NCI-H2196 (cell line): ENCODE measurements around the gene CLNK.
"Not testable (repeated sequence)": the region's sequence is repeated elsewhere in the genome, so short reads cannot be mapped to it uniquely, and the experiment has no call there.

Experiments used
- DNase-seq: peaks from one replicate; lab custom pipeline; 2025; ENCODE audit not compliant: unreplicated experiment; lab: John Stamatoyannopoulos, UW

Gene CLNK

DNA sequence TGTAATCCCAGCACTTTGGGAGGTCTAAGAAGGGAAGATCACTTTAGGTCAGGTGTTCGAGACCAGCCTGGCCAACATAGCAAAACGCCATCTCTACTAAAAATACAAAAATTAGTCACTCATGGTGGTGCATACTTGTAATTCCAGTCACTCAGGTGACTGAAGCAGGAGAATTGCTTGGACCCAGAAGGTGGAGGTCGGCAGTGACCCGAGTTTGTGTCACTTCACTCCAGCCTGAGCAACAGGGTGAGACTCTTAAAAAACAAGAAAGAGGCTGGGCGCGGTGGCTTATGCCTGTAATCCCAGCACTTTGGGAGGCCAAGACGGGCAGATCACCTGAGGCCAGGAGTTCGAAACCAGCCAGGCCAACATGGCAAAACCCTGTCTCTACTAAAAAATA is 69.6 kb downstream of the CLNK start:
- not testable (repeated sequence) for DNase-seq

DNA sequence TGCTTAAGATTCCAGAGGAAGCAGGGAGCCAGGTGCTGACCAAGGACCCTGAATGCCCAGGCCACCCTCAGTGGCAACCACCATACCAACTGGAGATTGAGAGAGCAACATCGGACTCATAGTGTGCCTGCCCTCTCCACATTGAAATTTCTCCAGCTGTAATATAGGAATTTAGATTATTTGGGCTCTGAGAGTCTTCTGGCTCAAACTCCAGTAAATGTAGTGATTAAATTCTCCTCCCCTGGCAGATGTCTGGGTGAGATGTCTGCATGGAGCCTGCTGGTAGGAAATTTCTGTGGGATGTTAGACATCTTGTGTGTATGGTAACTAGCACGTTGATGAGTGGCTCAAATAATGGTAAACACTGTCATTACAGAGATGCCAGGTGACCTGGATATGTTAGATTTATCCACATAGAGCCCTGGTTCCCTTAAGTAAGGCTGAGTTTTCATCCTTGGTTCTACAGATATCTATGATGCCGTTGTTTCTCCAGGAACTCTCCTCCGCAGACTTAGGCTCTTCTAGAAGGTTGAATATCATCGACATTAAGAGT is 70.6 kb downstream of the CLNK start:
- DNase-seq: no peak

DNA sequence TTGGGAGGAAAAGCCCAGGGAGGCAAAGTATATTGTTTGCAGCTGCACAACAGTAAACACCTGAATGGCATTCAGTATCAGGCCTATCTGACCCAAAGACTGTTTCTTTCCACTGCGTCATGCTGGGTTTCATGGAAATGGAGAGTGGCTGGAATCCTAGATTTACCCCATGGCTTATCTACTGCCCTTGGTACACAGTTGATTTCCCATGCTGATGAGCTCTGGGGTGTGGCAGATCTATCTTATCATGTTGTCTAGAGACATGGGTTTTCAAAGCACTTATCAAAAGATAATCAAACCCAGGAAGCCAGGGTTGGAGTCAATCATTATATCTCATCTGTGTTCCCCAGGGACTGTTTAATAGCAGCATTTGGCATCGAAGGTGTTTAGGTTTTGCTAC is 72.1 kb downstream of the CLNK start:
- DNase-seq: no peak

DNA sequence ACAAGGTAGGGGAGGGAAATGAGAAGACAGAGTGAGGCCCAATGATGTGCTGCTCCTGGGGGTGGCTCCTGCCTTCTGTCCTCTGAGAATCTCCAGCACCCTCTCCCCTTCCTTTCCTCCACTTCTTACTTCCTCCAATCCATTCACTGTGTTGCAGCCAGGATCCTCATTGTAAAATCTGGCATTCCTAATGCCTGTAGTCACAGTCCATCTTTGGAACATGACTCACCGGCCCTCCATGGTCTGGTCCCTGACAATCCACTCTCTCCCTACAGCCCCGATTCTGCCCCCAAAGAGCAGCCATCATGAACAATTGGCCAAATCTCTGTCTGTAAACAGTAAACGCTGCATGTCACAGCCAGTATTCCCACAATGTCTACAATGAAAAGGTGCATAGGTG is 72.9 kb downstream of the CLNK start:
- no peak for DNase-seq

DNA sequence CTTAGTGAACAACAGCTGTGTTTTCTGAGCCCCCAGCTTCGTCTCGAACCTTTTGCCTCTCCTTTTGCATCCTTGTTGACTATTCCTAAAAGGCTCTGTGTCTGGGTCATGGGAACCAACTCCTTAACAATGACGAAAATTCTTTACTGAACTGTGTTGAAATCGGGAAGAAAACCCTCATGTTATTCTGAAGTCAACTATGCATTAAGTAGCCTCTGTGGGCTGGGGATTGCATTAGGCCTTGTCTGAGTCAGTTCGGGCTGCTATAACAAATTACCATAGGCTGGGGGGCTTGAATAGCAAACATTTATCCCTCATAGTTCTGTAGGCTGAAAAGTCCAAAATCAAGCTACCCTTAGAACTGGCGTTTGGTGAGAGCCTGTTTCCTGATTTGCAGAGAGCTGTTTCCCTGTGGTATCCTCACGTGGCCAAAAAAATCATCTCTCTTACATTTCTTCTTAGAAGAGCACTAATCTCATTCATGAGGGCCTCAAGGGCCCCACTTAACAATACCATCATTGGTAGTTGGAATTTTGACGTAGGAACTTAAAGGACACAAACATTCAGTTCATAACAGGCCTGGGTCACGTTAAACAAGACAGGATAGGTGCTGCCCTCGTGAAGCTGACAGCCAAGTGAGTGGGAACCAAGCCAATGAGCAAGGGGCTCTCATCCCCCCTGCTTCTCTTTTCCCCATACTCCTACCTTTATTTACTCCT is 75.9 kb downstream of the CLNK start:
- DNase-seq: no peak

DNA sequence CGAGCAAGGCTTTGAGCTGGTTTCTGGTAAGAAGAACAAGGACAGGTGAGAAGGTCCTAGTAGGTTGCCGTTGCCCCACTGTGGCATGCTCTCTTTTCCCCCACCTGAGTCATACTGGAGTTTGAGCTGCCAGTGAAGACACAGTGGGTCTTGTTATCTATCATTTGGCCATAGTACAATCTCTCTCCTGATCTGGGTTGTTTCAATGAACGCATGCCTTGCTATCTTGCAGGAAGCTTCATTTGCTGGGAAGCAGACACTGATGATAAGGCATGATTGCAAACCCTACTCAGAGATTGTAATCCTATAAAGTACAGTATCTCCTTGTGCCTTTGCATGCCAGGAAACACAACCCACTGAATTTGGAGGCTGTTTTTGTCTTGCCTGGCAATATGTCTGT is 77.4 kb downstream of the CLNK start:
- DNase-seq: no peak

DNA sequence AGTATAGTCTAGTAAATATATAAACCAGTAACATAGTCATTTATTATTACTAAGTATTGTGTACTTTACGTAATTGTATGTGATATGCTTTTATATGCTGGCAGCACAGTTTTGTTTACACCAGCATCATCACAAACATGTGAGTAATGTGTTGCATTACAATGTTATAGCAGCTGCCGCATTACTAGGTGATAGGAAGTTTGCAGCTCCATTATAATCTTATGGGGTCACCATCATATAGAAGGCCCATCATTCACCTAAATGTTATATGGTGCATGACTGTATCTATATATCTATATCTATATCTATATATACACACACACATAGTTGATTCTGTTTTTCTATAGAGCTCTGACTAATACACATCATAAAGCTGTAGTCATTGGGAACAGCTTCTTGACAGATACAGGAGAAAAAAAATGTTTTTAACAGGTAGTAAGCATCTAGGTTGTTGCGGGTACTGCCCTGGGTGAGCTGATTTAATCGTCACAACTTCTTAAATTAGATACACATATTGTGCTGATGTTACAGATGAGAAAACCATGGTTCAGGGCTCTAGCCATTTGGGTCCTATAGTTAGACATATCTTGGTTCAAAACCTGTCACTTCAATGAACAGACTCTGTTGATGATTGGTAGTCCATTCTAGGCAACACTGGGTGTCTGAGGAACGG is 77.9 kb downstream of the CLNK start:
- DNase-seq: no peak

DNA sequence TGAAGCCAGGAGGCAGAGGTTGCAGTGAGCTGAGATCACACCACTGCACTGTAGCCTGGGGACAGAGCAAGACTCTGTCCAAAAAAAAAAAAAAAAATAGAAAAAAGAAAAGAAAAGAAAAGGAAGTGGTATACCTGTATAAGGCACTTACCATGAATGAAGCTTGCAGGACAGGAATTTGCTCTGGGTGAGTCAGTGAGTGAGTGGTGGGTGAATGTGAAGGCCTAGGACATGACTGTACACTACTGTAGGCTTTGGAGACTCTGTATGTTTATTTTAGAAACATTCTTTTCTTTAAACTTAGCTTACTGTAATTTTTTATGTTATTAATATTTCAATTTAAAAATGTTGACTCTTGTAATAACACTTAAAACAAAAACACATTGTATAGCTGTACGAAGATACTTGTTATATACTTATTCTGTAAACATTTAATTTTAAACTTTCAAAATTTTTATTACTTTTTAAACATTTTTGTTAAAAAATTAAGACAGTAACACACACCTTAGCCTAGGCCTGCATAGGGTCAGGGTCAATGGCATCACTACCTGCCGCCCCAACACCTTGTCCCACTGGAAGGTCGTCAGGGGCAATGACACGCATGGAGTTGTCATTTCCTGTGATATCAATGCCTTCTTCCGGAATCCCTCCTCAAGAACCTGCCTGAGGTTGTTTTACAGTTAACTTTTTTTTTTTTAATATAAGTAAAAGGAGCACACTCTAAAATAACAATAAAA is 78.7 kb downstream of the CLNK start:
- DNase-seq: no peak

DNA sequence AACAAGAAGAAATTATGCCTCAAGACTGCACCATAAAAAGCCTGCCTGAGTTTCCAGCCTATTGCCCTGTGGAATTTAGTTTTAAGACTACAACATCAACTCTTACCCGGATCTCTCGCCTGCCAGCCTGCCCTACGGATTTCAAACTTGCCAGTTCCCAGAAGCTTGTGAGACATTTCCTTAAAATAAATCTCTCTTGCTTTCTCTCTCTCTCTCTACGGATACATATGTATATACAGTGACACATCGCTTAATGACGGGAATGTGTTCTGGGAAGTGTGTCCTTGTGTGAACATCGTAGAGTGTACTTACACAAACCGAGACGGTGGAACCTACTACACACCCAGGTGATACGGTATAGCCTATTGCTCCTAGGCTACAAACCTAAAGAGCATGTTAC is 79.5 kb downstream of the CLNK start:
- no peak for DNase-seq

DNA sequence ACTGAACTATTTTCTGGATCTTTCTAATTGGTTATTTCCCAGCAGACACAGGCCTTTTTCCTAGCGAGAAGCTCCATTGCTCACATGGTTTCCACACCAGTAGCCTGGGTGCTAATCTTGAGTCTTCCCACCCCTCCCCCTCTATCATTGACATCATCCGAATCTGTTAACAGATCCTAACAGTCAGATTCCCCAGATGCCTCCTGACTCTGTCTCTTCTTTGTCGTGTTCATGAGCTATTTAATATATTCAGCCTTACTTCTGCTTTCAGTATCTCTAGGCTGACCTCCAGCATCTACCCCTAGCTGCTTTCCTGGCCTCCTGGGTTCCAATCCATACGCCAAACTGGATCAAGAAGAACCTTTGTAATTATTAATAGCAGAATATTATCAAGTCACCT is 85.0 kb downstream of the CLNK start:
- no peak for DNase-seq

DNA sequence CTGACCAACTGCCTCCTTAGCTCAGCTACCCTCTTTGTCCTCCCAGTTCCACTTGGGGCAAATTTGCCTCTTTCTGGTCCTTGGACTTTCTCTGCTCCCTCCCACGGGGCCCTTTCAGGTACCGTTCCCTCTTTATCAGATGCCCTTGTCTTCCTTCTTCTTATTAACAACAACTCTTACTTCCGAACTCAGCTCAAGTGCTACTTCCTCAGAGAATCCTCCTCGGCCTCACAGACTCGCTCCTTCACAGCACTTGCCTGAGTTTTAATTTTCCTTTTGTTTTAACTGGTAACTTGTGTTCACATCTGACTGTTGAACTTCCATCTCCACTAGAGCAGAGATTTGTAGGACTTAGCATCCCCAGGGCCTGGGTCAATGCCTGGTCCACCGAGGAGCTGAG is 85.7 kb downstream of the CLNK start:
- DNase-seq: no peak

DNA sequence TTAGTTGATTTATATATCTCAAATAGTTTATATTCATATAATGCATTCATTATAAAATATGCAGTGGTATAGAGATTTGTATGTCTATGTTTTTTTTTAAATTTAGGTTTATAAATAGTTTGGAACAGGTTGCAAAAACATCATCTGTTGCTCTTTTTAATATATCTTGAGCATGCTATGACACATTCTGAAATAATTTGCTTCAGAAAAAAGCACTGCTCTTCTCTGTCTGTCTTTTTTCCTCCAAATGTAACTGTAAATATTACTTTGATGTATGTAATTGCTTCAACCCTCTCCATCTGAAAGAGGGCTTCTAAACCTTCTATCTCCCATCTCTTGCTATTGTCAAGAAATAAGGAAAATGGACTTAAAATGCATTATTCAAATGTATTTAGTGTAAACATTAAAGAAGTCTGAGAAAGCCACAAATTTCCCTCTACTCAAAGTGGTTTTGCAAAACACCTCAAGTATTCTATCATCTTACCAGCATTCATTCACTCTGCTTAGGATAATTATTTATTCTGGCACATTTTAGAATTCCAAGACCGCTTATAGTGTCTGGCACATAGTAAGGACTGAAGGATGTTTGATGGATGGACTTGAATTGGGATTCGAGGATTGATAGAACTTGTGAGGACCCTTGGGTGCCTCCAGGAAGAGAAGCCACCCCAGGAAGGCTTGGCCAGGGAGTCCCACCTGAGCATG is 87.8 kb downstream of the CLNK start:
- no peak for DNase-seq

DNA sequence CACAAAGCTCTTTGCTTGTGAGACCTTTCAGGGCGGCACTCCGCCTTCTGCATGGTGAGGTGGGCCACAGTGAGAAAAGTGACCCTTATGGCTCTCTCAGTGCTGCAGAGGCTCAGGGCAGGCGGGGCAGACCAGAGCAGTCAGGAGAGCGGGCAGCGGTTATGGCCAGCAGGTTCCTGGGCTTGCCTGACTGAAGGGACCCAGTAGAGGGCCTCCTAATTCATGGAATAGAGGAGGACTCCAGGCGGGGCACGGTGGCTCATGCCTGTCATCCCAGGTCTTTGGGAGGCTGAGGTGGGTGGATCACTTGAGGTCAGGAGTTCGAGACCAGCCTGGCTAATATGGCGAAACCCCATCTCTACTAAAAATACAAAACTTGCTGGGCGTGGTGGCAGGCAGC is 91.4 kb downstream of the CLNK start:
- no peak for DNase-seq

DNA sequence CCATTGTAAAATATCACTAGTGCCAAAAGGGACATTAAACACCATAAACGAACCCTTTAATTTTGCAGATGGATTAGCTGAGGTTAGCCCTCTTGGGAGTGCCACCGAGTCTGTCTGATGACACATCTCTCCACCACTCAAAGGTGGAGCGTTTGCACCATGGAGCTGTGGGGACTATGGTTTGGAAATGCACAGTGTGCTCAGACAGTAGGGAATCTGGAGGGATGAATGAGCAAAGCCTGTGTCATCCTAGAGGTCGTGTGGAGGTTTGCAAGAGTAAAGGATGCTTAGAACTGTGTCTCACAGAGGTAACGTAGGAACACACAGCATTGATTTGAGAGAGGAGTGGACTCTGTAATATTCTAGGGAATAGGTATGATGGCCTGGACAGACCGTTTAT is 93.7 kb downstream of the CLNK start:
- DNase-seq: no peak

DNA sequence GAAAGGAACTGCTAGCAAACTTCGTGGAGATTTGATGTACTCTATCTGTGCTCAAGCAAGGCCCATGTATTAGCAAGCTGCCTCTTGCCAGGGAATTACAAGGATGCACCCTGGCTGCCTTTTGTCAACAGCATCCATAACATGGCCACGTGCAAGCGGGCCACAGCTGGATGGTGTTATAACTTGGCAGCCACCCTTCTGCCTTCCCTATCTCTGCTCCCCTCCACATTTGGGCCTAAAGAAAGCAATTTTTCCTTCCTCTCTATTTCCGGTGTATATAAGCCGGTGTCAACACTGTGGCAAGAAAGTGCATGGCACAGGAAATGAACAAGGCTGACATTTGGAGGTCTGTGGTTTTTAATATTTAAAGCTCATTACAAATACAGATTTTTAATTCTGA is 94.8 kb downstream of the CLNK start:
- DNase-seq: no peak

DNA sequence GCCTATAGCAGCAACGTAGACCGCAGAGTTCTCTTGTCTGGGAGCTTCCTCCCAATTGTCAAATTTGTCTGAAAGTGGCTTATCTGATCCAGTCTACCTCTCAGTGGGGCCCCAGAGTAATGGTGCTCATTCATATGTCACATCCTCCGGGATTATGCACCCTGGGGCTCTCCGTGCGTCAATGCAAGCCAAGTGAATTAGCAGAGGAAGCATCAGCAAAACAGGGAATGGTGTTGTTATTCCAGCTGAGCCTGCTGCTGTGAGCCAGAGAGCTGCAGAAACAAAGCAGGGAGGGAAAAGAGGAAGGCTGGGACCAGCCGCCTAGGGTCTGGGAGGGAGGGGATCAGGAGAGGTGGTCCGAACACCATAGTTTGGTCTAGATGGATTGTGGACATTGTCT is 95.2 kb downstream of the CLNK start:
- no peak for DNase-seq

DNA sequence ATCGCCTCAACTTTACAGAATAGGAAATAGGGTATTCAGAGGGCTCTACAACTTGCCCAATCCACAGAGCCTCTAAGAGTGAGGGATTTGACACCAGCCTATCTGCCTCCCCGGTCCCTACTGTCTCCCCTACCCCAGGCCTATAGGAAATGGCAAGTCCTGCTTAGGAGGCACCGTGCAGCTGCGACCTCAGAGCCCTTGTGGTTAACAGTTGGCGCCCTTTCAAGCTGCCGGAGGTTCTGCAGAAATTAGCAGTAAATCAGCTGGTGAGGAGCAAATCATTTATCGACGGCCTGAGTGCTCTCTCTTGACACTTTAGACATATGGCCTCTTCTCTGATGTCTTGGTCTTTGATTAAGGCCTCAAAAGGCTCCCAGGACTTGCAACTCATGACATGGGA is 96.9 kb downstream of the CLNK start:
- no peak for DNase-seq

DNA sequence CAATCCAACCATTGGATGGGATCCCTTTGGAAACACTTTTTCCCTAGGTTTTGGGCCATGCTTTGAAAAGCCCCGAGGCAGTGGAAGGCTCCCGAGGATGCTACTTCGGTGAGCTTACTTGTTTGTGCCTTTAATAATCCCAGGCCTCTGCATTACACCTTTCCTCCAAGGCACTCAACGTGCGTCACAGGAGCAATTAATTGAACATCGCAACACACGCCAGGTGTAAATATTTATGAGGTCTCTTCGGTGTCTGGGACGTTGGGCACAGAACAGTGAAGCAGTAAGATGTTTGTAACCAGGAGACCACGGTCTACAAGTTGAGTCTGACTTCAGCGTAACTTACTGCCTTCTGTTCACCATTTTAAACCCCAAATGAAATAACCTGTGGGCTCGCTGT is 97.3 kb downstream of the CLNK start:
- DNase-seq: no peak

DNA sequence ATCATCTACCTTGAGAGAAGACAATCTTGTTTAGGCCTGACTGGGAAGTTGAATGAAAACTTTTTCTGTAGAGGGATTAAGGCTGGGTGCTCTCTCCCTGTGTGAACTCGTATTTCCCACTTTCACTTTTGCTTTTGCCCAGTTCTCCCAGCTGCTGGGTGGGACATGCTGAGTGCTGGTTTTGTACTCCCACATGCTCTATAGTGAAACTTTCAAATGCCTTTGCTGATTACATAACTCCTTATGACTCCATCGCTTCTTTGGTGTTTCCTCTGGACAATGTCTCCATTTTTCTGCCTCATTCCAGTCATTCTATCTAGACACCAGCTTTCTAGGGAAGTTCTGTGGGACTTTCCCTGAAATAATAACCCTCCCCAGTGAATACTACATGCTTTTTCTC is 100.5 kb downstream of the CLNK start:
- no peak for DNase-seq

DNA sequence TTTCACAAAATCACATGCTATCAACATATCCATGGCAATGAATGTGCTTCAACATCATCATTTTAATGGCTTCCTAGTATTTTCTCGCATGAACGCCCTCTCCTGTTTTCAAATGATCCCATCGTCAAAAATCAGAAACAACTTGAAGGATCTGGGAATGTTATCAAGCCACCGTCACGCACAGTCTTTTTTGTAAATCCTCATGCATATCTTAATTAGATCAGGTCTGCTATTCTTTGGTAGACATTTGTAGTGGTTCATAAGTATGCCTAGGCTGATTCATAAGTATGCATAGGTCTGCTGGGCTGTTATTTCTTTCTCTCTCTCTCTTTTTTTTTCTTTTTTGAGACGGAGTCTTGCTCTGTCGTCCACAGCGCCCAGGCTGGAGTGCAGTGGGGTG is 101.6 kb downstream of the CLNK start:
- no peak for DNase-seq

DNA sequence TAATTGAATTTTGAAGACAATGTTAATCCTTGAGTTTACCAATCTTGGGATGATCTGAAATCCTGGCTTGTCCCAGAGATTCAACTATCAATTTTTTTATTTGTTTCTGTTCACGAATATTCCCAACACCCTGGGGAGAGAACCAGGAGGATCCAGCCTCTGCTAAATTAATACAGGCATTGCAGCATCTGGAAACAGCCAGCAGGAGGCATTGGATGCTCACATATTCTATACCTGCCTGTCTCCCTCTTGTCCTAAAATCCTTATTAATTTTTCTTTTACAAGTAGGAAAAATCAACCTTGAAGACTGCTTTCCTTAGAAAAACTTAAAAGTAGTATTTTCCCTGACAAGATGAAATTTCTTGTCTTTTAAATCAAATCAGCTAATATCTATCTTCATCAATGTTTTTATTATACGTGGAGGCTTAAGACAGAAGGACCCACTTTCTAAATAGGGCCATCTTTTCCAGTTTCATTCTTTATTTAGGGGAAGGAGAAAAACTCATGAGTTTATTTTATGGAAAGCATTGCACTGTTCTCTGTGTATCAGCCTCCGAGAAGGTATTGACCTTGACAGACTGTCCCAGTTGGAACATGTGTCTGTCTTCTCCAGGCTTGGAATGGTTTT is 102.4 kb downstream of the CLNK start:
- peak; percentile 65 for DNase-seq
